Glomerular visceral epithelial cell (primary cell): Measurements from ENCODE around the gene VGLL4.

ENCODE experiments used
- DNase-seq: peaks from one replicate; pipeline ENCODE4 v3.0.0-alpha.2; 2016; ENCODE audit errors: extremely low spot score

The VGLL4 gene

DNA sequence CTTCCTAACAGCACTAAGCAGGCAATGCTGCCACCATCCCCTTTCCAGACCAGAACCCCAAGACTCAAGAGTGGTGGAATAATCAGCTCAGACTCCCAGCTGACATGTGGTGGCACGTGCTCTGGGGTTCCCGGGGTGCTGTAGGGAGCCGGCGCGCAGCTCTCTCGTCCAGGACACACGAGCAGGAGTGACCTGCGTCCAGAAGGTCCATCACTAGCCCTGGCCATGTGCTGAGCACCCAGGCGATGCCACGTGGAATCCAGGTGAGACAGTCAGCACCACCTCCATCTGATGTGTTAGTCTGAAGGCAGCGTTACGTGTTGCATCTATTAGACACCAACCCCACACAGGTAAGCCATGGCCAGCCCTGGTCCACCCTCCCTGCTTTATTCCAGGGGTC, 78.2 kb downstream of the VGLL4 start:
- no peak for DNase-seq

DNA sequence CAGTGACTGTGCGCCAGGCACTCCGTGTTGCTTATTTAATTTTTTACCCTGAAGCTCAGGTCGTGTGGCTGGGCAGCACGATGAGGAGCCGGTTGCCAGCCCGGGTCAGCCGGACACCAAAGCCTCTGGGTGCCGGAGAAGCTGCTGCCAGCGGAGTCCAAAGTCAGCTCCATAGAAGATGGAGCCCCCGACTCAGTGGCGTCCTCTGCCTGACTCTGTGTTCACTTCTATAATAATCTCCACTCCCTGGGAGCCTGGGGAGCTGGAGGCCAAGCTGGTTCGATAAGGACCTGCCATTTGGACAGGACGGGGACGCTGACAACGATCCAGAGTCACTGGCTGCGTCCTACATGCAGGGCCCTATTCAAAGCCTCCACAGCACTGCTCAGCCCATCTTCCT, 78.6 kb downstream of the VGLL4 start:
- no peak for DNase-seq

DNA sequence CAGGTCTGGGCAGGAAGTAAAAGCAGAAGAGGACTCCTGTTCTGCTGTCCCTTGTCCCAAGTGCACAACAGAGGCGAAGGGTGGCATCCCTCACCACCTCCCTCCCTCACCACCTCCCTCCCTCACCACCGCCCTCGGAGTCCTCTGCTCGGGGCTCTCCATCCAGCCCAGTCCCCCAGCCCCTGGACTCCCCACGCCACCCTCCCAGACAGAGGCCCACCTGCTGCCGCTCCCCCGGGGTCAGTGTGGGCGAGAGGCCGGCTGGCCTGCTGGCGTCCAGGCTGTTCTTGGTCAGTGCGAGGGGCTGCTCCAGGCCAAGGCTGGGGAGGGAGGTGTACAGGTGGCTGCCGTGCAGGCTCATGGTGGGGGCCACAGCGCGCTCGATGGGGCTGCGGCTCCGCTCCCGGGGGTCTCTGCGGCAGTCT, 79.1 kb downstream of the VGLL4 start:
- DNase-seq = no peak

DNA sequence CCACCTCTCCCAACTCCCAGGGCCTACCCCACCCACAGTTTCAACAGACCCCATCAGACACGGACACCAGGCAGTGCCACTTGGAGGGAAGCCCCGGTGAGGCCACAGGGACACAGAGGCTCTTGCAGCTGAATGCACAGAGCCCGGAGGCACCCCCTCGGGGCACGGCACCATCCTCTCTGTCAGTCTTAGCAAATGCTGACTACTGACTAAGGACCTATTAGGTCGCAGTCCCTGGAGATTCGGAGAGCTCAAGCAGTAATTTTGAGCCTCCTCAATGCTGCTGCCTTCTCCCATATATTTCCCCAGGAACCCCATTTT, 79.9 kb downstream of the VGLL4 start:
- DNase-seq = no peak

DNA sequence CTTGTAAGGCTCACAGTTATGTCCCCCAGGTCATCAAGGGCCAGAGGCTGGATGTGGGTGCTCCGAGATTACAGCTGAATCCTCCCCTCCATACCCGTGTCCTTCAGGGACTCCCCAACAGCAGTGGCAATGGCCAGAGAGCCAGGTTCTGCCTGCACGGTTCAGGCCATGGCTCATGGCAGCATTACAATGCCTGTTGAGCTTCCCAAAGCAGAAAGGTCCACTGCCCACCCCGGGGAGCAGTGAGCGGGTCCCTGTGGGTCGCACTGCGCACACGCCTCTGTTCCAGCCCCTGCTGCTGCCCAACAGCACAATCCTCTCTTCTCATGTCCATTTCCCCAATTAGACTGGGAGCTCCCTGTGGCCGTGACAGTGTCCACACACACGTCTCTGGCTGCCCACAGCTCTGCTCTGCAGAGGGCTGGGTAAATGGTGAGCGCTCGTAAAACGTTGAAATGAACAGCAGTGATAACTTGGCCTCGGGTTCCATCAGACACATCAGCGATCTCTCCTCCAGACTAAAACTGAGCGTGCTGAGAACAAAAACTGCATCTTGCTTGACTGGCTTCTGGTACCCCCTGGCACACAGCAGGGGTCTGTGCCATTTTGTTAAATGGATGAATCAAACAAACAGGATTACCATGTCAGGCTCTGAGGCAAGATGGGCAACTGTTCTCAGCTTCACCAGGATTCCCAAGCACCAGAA, 80.4 kb downstream of the VGLL4 start:
- DNase-seq = no peak

DNA sequence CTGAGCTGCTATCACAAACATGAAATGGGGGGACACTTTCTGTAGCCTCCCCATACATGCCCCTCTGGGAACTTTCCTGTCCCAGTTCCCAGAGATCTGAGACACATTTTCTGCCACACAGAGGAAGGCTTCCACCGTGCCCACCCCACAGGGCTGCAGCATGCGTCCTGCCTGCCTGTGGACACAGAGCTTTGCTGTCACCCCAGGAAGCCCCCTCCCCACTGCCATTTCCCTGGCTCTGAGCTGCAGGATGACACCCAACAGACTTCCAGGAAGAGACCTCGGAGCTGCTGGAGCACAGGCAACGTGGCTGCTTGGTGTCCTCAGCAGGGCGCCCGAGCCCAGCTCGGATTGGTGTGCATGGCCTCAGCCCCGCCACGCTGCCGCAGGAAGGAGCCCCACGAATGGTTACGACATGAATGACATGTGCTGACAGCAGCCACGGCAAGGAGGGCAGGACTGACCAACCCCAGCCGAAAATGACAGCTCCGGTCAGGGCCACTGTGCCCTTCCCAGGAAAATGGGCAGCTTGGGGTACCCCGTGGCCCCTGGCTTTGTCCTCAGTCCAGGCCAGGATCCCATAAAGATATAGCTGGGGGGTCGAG, 81.3 kb downstream of the VGLL4 start:
- no peak for DNase-seq

DNA sequence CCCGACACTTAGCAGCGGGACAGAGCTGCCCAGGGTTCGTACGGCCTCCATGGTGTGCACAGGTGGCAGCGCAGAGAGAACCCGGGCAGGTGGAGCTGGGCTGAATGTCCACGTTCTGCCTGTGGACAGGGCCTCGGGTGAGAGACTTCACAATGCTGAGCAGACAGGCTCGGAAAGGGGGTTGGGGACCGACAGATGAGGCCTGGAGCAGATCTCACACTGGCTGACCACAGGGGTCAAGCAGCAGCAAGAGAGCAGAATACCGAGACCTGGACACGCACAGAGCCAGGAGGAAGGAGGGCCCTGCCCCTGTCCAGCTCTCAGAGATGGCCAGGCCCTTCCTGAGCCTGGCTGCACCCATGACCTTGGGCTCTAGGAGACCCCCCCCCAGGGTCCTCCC, 83.0 kb downstream of the VGLL4 start:
- DNase-seq = no peak

DNA sequence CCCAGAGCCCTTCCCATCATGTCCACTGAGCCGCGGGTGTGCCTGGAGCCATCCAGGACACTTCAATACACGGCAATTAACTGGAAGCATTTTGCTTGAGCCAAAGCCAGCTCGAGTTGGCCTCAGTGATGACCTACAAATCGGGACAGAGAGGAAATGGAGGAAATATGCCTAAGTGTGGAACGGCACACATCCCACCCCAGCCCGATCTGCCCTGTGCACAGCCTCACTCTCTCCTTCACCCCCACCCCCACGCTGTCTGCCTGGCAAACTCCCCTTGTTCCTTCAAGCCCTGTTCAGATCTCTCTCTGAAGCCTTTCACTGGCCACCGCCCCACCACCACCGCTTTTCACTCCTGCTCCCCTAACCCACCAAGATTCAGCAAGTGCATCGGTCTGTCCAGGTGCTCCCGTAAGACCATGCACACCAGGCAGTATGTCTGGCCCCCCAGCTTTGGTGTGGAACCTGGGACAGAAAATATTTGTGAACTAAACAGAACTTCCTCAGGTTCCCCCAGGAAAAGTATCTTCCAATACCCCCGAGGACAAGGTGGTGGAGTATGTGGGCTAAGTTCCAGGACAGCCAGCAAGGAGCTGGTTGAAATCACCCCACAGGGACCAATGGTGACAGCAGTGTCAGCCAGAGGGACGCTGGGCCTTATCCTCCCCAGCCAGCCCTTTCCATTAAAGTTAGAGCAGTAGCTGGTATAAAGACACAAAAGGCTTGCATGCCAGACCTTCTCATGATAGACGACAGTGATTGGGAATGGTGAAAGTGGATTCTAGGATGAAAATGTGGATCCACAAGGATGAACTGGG, 83.7 kb downstream of the VGLL4 start:
- DNase-seq = no peak

DNA sequence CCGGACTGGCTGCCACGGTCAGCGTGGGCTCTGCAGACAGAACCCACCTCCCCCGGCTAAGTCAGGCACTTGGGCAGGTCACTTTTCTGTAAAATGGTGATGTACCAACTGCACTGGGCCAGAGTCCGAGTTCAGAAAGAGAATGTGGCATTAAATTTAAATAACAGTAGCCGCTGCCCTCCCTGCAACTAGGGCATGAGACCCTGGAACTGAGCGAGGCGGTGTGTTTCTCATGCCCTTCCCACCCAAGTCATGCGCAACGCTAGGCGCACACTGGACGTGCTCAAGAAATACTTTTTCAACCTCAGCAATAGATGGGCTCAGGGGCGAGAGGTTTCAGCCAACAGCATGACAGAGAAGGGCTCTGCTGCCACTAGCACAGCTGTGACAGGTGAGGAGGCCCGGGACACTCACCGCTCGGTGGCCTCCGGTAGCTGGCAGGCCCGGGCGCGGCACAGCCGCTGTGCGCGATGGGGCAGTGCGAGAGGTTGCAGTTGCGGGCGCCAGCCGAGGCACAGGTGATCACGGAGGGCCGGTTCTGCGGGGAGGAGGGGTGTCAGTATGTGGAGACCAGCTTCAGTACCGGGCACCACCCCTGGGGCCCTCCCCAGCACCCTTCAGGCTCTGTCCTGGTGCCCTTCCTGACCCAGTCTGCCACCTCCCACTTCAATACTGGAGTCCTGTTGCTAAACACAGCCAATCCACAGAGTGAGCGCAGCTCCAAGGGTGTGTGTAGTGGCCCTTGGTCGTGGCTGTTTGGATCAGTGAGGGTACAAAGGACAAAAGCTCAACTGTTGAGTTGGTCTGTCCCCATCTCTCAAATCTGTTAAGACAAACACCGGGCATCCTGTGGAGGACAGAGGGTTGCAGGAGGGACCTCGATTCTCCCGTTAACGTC, 84.5 kb downstream of the VGLL4 start:
- DNase-seq = no peak

DNA sequence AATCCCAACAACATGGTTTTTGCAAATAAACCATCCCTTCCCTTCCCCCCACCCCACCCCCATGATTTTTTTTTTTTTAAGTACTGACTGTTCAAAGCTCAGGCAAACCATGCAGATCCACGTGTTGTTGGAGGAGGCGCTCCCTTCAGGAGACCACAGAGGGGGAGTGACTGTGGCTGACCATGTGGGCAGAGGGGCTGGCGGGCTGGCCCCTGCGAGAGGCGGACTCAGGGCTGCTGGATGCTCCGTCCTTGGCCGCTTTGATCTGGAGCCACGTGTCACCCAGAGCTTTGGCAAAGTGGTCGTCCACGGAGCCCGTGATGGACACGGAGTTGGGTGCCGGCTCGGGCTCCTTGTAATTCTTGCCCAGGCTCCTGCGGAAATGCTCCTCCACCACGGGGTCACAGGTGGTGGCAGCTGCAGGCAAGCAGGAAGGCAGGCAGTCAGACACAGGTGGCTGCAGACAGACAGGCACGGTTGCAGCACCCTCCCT, 85.3 kb downstream of the VGLL4 start:
- DNase-seq = no peak

DNA sequence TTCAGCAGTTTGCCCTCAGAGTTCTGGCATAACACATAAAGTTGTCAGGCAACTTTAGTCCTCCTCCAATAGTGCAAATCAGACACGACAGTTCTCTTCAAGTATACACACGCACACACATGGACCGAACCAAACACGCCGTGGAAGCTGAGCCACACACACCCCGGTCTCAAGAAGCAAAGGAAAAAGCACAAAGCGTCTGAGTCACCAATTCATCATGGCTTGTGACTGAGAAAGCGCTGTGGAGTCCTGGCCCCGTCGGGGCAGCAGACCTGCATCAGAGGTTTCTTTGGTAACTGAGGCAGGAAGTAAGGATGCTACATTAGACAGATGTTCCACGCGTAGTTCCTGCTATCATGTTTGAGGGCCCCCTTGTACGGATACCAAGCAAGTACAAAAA, 85.7 kb downstream of the VGLL4 start:
- no peak for DNase-seq

DNA sequence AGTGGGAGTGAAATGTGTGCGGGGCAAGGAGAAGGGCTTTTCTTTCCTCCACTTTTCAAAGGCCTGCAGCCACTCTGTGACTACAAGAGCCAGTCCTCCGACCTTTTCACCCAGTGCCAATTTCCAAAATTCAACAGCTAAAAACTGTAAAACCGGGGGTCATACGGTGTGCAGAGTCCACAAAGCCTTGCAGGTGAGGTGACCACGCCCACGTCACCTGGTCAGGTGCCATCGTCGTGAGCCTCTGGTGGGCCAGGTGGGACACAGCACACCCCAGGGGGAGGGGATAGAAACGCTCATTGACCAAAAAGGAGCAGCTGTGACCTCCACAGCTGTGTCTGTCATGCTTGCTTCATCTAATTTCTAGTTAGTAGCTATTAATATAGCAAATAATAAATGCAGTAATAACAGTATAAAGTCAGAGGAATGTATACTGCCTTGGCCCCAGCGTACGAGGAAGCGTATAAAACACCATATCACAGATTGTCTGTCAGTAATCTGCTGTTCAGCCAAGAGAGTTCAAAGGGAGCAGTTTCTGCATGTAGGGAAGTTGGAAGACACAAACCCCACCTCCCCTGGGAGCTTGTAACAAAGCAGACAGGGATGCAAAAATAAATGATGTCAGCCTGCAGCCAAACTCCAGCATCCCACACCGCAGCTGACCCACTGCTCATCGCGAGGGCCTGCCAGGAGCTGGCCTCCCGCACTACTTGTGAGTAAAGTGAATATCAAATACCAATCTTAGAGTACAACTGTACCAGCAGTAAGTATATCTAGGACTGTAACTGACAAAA, 86.7 kb downstream of the VGLL4 start:
- no peak for DNase-seq

DNA sequence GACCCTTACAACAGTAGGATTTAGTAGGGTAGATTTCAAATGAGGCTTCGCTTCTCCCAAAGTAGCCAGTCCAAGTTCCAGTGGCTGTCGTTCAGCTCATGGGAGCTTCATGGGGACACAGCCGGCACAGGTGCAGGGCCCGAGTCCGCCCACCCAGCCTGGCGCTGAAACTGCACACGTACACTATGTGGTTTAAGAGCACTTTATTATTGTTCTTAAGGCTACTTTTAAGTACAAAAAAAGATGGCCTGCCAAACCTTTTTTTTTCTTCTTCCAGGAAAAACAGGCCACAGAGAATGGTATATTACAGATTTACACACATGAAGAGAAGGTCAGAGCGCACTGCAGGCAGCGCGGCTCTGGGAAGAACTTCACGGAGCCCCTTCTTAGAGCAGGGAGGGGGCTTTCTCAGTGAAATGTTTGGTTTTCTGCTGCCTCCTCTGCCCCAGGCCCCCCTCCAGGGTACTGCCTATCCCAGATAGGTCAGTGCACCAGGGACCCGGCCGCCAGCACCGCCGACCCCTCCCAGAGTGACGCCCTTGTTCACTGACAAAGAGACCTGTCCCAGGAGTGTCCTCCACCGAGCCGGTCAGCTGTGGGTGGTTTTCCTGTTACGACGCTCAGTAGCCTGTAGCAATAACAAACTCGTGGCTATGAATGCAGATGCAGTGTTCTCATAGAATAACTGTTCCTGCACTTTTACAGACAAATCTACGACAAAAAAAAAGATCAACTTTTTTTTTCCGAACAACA, 87.7 kb downstream of the VGLL4 start:
- no peak for DNase-seq

DNA sequence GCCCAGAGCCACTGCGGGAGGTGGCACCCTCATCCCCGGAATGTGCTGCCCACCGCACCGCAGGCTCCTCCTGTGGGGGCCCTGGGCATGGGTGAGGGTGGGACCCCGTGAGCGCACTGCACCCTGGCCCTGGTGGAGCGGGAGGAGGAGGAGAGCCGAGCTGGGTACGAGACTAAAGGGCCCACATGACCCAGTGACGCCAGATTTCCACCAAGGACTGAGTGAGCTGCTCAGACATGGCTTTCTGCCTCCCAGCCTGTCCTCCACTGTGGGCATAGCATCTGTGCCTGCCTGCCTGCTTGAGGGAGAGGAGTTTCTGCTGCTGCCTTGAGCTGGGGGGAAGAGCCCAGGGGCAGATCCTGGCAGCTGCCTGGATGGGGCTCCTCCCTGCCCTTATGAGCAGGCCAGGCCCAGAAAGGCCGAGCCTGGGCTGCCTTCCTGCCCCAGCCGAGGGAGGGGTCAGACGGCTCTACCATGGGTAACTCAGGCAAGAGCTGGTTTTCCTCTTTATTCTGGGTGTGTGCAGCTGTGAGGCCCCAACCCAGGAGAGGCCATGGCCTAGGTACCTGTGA, 88.4 kb downstream of the VGLL4 start:
- DNase-seq = no peak

DNA sequence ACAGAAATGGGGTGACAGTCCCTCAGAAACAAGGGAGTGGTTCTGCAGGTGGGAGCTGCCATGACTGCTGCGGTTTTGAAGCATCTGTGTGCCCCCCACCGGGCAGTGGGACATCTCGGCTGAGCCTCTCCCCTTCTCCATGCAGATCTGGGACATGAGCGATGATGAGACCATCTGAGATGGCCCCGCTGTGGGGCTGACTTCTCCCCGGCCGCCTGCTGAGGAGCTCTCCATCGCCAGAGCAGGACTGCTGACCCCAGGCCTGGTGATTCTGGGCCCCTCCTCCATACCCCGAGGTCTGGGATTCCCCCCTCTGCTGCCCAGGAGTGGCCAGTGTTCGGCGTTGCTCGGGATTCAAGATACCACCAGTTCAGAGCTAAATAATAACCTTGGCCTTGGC, 89.0 kb downstream of the VGLL4 start:
- no peak for DNase-seq

DNA sequence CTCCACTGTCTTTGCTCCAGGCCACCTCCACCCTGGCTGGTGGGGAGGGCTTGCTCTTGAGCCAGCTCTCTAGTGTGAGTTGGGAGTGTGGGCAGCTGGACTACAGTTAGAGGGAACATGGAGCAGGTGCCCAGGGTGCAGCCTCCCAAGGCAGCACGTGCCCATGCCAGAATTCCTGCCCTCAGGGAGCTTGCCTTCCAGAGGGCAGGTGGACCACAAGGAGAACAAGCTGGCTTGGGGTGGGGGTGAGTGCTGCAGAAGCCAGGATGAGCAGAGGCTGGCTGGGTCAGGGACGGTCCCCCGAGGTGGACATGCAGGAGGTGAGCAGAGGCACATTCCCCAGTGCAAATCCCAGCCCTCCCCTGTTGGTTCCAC, 89.5 kb downstream of the VGLL4 start:
- DNase-seq = no peak

DNA sequence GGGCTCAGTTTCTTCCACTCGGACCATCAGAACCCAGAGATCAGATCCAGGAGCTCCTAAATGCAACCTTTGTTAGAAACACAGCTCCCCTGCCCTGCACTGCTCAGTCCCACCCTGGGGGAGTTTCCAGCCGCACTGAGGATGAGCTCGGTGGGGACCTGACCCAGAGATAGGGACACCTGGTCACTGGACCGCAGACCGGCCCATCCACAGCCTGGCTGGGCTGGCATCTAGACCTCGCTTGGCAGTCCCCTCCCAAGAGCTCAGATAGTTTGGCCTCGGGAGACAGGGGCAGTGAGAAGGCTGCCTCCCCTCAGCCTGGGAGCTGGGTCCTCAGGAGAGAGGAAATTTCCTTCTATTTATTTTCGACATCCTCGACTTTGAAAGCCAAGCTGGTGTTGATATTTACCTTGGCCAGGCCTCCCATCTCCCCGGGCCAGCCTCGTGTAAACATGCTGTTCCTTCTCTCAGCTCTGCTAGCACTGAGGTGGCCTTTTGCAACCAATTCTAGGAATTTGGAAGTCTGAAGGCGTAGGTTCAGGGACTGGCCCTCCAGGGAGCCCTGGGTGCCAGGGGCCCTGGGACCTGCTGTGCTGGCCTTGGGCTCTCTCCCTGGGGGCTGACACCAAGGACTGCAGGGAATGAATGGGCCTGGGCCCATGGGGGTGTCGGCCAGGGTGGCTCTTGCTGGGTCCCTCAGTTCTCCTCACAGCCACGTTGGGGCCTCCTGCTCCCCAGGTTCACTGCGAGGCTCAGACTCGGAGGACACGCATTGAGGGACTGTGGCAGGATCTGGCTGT, 90.1 kb downstream of the VGLL4 start:
- no peak for DNase-seq

DNA sequence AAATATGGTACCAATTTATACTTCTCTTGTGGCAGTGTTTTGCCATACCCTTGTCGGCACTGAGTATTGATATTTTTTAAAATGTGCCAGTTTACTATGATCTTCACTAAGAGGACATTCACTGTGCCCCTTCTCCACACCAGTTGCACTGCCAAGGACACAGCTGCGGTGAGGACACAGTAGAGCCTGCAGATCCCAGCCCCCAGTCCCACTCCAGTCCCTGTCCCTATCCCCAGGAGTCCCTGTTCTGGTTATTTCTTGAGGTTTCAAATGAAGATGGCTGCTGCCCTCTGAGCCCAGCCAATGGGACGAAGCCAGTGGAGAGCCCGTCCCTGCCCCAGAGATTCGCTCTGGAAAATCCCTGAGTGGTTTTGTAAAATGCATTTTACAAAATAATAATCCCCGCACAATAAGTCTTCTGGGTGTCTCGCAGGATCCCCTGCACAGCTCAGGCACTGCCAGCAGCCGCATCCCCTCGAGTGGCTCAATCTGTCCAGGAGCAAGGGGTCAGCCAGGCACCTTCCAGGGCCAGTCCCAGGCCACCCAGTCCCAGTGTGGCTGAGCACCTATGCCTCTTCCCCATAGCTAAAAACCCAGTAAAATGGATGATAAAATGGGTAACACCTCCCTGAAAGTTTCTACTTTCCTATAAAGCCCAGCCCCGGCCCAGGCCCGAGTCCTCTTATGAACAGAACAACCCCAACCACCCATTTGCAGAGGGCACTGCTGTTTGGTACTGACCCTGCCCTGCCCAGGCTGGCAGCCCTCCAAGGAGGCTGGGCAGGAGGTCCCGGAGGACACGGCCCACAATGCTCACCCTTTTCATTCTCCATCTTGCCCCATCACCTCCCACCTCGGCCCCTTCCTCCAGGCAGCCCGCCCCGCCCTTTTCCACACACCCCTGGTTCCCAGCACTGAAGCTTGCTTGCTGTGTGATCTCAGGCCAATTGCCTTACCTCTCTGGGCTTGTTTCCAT, 91.1 kb downstream of the VGLL4 start:
- DNase-seq = no peak
